Tibial artery (tissue), 4 donors: ENCODE results near the gene ARPC5L.

Experiments used
- DNase-seq, 2 donors: peaks; one replicate each; pipeline ENCODE4 v3.0.0-alpha.2; 2019
- H3K27ac ChIP-seq, 2 donors: fragments of 200-600 bp; sonication (generic) in 1 of 2; 1 replicate in 1 of 2; 2 replicates in 1 of 2; pipeline ENCODE4 v1.5.1; 2018 to 2019; ENCODE audit warnings: mild to moderate bottlenecking in 1 of 2
- H3K27me3 ChIP-seq, 2 donors: fragments of 200-600 bp; sonication (generic) in 1 of 2; one replicate each; pipeline versions ENCODE4 v1.5.1 to v1.6.0; 2016 to 2019
- H3K36me3 ChIP-seq, 3 donors: fragments of 200-600 bp; sonication (generic) in 2 of 3; one replicate each; pipeline ENCODE4 v1.5.1; 2016 to 2019; ENCODE audit warnings: mild to moderate bottlenecking in 2 of 3
- H3K4me1 ChIP-seq, 4 donors: fragments of 200-600 bp; sonication (generic) in 2 of 4; 1 replicate in 3 of 4; 2 replicates in 1 of 4; pipeline ENCODE4 v1.5.1; 2016 to 2019
- H3K4me3 ChIP-seq, 2 donors: fragments of 200-600 bp; sonication (generic) in 1 of 2; 1 replicate in 1 of 2; 2 replicates in 1 of 2; pipeline ENCODE4 v1.5.1; 2018 to 2019; ENCODE audit warnings: mild to moderate bottlenecking in 2 of 2
- H3K9me3 ChIP-seq, 3 donors: fragments of 200-600 bp; sonication (generic) in 1 of 3; one replicate each; pipeline ENCODE4 v1.5.1; 2016 to 2019
- intact Hi-C: fragments of 100-400 bp; cut with DNase I; formaldehyde crosslinking; loops from one replicate; pipeline ENCODE4 v1.15.0; 2023; ENCODE audit warnings: low total_unique reads
- TF ChIP-seq, protein P1 (sequence below), 2 experiments: fragments of 200-600 bp in 1 of 2; fragments of 450-650 bp in 1 of 2; IDR thresholded peaks; one replicate each; pipeline ENCODE4 v1.5.1; 2017 to 2019; ENCODE audit warnings: antibody characterized with exemption in 2 of 2, mild to moderate bottlenecking in 1 of 2, moderate library complexity in 1 of 2

The ARPC5L gene

DNA sequence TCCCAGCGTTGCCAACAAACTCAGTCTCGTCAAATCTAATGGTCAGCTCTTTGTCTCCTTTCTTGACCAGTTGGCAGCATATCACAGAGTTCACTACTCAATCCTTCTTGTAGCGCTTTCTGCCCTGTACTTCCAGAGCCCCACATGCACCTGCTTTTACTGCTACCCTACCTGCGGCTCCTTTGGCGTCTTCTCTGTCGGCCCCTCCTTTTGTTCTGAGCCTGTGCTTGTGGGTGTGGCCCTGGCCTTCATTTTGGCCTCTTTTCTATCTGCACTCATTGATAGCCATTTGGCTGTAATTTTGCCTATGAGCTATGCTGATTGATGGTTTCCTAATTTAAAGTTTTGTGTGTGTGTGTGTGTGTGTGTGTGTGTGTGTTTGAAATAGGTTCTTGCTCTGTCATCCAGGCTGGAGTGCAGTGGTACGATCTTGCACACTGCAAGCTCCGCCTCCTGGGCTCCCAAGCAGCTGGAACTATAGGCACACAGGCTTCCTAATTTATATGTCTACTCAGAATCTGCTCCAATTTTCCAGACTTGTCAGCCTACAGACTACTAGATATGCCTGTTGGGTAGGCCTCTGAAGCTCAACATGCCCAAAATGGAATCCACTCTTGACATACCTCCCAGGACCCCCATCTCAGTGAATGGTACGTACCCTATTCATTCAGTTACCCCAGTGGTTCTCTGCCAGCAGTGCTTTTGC lies 32.3 kb downstream of the ARPC5L start:
- peaks cover 43 to 94% (median 66%) of the 10 kb centered on the region in 3 donors for H3K36me3 ChIP-seq
- H3K9me3 ChIP-seq = no peaks in the 10 kb centered on the region
- TF ChIP-seq, protein P1, sequence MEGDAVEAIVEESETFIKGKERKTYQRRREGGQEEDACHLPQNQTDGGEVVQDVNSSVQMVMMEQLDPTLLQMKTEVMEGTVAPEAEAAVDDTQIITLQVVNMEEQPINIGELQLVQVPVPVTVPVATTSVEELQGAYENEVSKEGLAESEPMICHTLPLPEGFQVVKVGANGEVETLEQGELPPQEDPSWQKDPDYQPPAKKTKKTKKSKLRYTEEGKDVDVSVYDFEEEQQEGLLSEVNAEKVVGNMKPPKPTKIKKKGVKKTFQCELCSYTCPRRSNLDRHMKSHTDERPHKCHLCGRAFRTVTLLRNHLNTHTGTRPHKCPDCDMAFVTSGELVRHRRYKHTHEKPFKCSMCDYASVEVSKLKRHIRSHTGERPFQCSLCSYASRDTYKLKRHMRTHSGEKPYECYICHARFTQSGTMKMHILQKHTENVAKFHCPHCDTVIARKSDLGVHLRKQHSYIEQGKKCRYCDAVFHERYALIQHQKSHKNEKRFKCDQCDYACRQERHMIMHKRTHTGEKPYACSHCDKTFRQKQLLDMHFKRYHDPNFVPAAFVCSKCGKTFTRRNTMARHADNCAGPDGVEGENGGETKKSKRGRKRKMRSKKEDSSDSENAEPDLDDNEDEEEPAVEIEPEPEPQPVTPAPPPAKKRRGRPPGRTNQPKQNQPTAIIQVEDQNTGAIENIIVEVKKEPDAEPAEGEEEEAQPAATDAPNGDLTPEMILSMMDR (IDR thresholded peaks at IDR 0.05) = no peak
- DNase-seq = no peak
- no peaks in the 10 kb centered on the region for H3K4me1 ChIP-seq
- intact Hi-C loops = no loop called here
- no peak overlapping the region for H3K4me3 ChIP-seq
- H3K27me3 ChIP-seq = no peaks in the 10 kb centered on the region
- no peak overlapping the region for H3K27ac ChIP-seq

DNA sequence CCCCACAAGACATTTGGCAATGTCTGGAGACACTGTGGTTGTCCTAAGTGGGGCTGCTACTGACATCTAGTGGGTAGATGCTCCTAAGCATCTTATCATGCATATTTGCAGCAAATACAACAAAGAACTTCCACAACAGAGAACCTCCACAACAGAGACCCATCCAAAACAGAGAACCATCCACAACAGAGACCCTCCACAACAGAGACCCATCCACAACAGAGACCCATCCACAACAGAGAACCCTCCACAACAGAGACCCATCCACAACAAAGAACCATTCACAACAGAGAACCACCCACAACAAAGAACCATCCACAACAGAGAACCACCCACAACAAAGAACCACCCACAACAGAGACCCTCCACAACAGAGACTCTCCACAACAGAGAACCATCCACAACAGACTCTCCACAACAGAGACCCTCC lies 32.8 kb downstream of the ARPC5L start:
- intact Hi-C loops = no loop called here
- no peak for DNase-seq
- Histone ChIP-seq H3K4me3 (no peak overlapping the region), H3K27ac (no peak overlapping the region), H3K4me1 (no peaks in the 10 kb centered on the region), H3K36me3 (peaks cover 42 to 94% (median 66%) of the 10 kb centered on the region in 3 donors), H3K9me3 (no peaks in the 10 kb centered on the region), H3K27me3 (no peaks in the 10 kb centered on the region)
- TF ChIP-seq, protein P1 (IDR thresholded peaks at IDR 0.05) = no peak

DNA sequence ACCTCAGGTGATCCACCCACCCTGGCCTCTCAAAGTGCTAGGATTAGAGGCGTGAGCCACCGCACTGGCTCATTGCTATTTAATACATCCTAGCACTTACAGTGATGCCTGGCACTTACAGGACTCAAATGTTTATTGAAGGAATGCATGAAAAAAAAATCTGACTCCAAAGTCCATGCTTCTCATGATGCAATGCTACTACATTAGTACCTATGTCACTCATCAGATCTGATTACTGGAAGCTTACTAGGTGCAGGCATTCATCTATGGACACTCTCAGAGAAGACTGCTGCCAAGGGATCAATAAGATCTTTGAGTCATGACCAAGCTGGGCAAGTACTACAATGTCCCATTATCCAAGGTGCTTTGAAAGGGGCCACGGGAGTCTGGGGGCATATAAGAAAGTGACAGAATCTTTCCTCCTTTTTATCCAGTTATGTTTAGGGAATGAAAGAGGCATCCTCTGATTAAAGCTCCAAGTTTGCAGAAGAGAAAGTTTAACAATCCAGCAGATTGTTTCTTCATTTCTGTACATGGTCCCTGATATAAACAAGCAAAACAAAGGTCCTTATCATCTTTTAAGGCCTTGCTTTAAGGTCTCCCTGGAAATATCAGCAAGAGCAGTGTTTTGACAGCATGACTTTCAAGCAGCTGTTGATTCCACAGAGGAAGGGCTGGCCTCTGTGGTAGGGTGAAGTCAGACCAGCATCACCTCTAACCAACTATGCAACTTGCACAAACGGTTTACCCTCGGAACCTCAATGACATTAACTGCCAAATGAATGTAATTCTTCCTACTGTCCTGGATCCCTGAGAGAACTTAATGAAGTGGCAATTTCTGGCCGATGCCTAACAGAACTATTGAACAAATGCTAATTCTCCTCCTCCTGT lies 35.9 kb downstream of the ARPC5L start:
- no peak overlapping the region for H3K4me3 ChIP-seq
- no peak overlapping the region for H3K27ac ChIP-seq
- H3K9me3 ChIP-seq = no peaks in the 10 kb centered on the region
- intact Hi-C loops = no loop called here
- peaks cover 42 to 89% (median 55%) of the 10 kb centered on the region in 3 donors for H3K36me3 ChIP-seq
- TF ChIP-seq, protein P1 (IDR thresholded peaks at IDR 0.05) = no peak
- H3K4me1 ChIP-seq = no peaks in the 10 kb centered on the region
- no peaks in the 10 kb centered on the region for H3K27me3 ChIP-seq
- no peak for DNase-seq

DNA sequence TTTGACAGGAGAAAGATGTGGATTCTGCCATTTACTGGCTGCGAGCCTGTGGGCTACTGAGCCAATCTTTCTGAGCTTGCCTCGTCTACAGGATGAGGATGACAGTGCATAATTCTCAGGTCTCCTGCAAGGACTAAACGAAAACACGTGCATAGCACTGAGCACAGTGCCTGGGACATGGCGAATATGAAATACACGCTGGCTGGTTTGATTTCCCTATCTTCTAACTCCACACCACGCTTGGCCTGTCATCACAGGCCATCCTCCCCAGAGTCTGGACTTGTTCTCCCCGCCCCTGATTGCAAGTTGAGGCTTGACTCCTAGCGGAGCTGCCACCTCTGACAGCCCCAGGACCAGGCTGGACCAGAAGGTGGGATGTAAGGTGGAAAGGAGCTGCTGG lies 37.9 kb downstream of the ARPC5L start:
- intact Hi-C loops = no loop called here
- no peaks in the 10 kb centered on the region for H3K27me3 ChIP-seq
- no peaks in the 10 kb centered on the region for H3K9me3 ChIP-seq
- no peaks in the 10 kb centered on the region for H3K4me1 ChIP-seq
- no peak overlapping the region for H3K4me3 ChIP-seq
- peaks cover 28 to 87% (median 49%) of the 10 kb centered on the region in 3 donors for H3K36me3 ChIP-seq
- H3K27ac ChIP-seq = no peak overlapping the region
- no peak for DNase-seq
- TF ChIP-seq, protein P1 (IDR thresholded peaks at IDR 0.05) = no peak

DNA sequence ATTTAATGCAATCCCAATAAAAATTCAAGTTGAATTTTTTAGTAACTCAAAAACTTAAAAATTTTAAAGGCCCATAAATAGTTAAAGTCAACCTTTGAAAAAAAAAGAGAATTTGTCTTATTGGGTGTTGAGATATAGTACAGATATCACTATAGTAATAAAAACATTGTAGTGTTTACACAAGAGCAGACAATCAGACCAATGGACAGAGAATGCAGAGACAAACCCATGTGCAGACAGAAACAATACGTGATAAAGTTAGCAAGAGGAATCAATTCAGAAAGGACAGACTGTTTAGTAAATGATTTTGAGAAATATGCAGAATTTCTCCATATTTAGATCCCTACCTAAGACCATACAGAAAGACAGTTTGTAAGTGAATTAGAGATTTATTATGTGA lies 45.0 kb downstream of the ARPC5L start:
- Histone ChIP-seq H3K27ac (no peak overlapping the region), H3K4me1 (no peaks in the 10 kb centered on the region), H3K9me3 (no peaks in the 10 kb centered on the region), H3K36me3 (peaks cover 18 to 95% (median 54%) of the 10 kb centered on the region in 3 donors), H3K27me3 (no peaks in the 10 kb centered on the region), H3K4me3 (no peak overlapping the region)
- TF ChIP-seq, protein P1 (IDR thresholded peaks at IDR 0.05) = no peak
- intact Hi-C loops = no loop called here
- no peak for DNase-seq
